Activated T-cell treated with anti-CD3 and anti-CD28 coated beads, Interleukin-2, amount 50 U/mL, for 4 hours (primary cell): ENCODE data around the gene NSUN3. TPM values are rescaled to one million over a fixed set of nuclear protein-coding genes. Genes with fewer than 3 reads are reported as not detected.
"Not testable (repeated sequence)": the region's sequence is repeated elsewhere in the genome, so short reads cannot be mapped to it uniquely, and the experiment has no call there.

Experiments used
- ATAC-seq, 2 donors: fragments of 200-7000 bp; cut with Tn5 transposase; one replicate each; pipeline ENCODE4 v1.10.0; 2021
- DNase-seq: peaks from one replicate; pipeline ENCODE4 v3.0.0-alpha.2; 2020
- H3K27me3 Mint-ChIP-seq: one replicate; pipeline ENCODE4 v1.8.0; 2021; ENCODE audit warnings: low read depth, mixed read lengths
- H3K36me3 Mint-ChIP-seq: one replicate; pipeline ENCODE4 v1.8.0; 2022; ENCODE audit warnings: mixed read lengths; ENCODE audit not compliant: insufficient read depth
- H3K4me1 Mint-ChIP-seq: one replicate; pipeline ENCODE4 v1.8.0; 2021; ENCODE audit warnings: low read depth, mixed read lengths
- H3K4me3 Mint-ChIP-seq: one replicate; pipeline ENCODE4 v1.8.0; 2021; ENCODE audit warnings: mild to moderate bottlenecking, moderate library complexity, mixed read lengths
- H3K9me3 Mint-ChIP-seq: one replicate; pipeline ENCODE4 v1.8.0; 2021; ENCODE audit warnings: mixed read lengths
- total RNA-seq, 3 donors: library from RNA; stranded (reverse); gene quantifications; one replicate each; pipeline ENCODE4 v1.2.1, GENCODE V29; 2021

NSUN3 gene
- total RNA-seq, 3 donors from 2014 or later = 14.0 to 19.3 (median 14.5) TPM

DNA sequence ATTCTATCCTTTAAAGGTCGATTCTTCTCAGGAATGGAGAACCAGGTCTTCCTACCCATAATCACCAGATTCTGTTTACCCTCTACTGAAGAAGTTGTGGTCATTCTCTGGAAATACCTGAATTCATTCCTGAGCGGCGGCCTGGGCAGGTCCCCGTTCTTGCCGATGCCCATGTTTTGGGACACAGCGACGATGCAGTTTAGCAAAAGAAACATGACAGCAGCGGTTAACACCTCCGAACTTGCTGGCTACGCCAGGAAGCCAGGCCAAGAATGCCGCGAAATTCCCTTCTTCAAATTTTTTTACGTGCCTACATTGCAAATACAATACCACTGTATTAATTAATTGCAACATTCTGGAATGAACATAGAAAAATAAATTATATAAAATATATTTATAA is 1.6 kb upstream of the NSUN3 start:
- Mint-ChIP-seq H3K36me3 (peaks cover 13% of the 10 kb centered on the region), H3K4me3 (no peak overlapping the region), H3K9me3 (no peaks in the 10 kb centered on the region), H3K27me3 (no peaks in the 10 kb centered on the region), H3K4me1 (peaks cover 34% of the 10 kb centered on the region)
- DNase-seq = no peak
- ATAC-seq = no peak

DNA sequence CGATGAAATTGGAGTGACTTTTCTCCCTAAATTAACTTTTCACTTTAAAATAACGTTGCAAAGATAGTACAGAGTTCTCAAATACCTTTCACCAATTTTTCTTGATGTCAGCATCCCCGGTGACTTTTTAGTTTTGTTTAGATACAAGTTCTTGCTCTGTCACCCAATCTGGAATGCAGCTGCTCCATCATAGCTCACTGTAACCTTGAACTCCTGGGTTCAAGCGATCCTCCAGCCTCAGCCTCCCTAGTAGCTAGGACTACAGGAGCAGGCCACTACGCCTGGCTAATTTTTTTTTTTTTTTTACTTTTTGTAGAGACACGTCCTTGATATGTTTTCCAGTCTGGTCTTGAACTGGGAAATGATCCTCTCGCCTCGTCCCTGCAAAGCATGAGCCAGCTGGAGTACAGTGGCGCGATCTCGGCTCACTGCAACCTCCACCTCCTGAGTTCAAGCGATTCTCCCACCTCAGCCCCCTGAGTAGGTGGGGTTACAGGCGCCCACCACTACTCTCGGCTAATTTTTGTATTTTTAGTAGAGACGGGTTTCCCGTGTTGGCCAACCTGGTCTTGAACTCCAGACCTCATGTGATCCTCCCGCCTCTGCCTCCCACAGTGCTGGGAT is 747 bp downstream of the NSUN3 start:
- H3K9me3 Mint-ChIP-seq = no peaks in the 10 kb centered on the region
- H3K36me3 Mint-ChIP-seq = peaks cover 32% of the 10 kb centered on the region
- peaks cover 50% of the 10 kb centered on the region for H3K4me1 Mint-ChIP-seq
- DNase-seq (no peak), ATAC-seq (no peak)
- H3K27me3 Mint-ChIP-seq = no peaks in the 10 kb centered on the region
- H3K4me3 Mint-ChIP-seq = peak overlapping the region; percentile 93

DNA sequence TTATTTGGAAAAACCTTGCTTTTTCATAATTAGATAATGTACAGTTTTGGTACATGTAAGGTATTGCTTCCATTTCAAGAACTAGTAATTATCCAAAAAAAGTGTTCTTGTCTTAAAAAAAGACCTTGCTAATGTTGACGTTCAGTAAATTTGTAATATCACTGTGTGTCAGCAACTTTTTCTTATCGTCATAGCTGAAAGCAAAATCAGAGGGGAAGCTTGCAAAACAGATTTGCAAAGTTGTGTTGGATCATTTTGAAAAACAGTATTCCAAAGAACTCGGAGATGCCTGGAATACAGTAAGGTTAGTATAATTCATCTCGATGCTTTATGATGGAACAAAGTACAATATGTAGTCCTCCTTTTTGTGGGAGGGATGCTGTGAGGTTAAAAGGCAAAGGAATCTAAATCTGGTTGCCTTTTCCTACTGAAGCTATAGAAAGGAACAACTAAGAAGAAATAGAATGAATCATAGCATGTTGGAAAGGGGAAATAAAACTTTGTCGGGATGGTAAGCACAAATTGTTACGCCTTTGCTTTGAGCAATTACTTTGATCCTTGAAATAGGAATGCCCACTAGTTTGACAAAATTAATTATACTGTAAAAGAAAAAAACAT is 1.5 kb downstream of the NSUN3 start:
- peaks cover 32% of the 10 kb centered on the region for H3K36me3 Mint-ChIP-seq
- H3K4me1 Mint-ChIP-seq = peaks cover 54% of the 10 kb centered on the region
- peak overlapping the region; percentile 93 for H3K4me3 Mint-ChIP-seq
- no peaks in the 10 kb centered on the region for H3K27me3 Mint-ChIP-seq
- ATAC-seq (no peak), DNase-seq (no peak)
- no peaks in the 10 kb centered on the region for H3K9me3 Mint-ChIP-seq

DNA sequence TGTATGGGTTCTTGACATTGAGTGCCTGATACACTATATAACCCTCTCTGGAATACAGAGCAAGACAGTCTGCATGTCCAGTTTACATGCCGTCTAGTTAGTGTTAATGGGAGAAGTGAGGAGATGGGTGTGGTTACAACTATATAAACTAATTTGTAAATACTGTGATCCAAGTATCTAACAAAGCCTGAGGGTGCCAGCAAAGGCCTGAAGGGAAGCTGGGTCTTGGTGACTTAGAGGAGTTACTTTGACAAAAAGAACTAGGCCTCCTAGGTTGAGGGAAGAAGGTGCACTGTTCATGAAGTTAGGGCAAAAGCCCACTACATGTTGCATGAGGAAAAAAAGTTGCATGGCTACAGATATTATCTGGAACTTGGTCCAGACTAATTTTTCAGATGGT is 2.3 kb downstream of the NSUN3 start:
- ATAC-seq = no peak
- H3K27me3 Mint-ChIP-seq = no peaks in the 10 kb centered on the region
- peak overlapping the region; percentile 33 for H3K4me3 Mint-ChIP-seq
- H3K4me1 Mint-ChIP-seq = peaks cover 57% of the 10 kb centered on the region
- peaks cover 32% of the 10 kb centered on the region for H3K36me3 Mint-ChIP-seq
- H3K9me3 Mint-ChIP-seq = no peaks in the 10 kb centered on the region
- no peak for DNase-seq

DNA sequence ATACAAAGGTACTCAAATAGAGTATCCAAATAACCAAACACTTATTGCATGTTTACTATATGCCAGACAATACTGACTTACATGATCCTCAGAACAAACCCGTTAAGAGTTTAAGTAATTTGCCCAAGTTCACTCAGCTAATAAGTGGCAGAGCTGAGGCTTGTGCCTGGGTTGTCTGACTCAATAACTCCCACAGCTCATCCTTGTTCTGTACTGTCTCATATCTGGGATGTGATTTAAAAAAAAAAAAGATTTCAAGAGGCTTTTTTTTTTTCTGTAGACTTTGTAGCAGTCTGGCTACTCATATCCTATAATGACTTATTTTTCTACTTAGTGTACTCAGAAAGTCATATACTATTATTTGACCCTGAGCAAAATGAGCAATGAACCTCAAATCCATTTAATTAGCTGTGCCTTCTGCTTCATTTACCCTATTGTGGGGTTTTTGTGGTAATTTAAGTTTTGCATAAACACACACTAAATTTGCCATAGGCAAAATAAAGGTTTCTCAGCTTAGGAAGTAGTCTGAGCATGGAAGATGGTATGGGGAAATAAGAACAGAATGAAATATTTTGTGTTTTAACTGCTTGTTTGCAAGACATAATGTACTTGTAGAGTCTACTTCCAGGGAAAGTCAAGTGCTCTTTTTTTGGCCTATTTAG is 3.1 kb downstream of the NSUN3 start:
- Mint-ChIP-seq H3K27me3 (no peaks in the 10 kb centered on the region), H3K9me3 (no peaks in the 10 kb centered on the region), H3K36me3 (peaks cover 32% of the 10 kb centered on the region), H3K4me3 (no peak overlapping the region), H3K4me1 (peaks cover 61% of the 10 kb centered on the region)
- DNase-seq (no peak), ATAC-seq (no peak)

DNA sequence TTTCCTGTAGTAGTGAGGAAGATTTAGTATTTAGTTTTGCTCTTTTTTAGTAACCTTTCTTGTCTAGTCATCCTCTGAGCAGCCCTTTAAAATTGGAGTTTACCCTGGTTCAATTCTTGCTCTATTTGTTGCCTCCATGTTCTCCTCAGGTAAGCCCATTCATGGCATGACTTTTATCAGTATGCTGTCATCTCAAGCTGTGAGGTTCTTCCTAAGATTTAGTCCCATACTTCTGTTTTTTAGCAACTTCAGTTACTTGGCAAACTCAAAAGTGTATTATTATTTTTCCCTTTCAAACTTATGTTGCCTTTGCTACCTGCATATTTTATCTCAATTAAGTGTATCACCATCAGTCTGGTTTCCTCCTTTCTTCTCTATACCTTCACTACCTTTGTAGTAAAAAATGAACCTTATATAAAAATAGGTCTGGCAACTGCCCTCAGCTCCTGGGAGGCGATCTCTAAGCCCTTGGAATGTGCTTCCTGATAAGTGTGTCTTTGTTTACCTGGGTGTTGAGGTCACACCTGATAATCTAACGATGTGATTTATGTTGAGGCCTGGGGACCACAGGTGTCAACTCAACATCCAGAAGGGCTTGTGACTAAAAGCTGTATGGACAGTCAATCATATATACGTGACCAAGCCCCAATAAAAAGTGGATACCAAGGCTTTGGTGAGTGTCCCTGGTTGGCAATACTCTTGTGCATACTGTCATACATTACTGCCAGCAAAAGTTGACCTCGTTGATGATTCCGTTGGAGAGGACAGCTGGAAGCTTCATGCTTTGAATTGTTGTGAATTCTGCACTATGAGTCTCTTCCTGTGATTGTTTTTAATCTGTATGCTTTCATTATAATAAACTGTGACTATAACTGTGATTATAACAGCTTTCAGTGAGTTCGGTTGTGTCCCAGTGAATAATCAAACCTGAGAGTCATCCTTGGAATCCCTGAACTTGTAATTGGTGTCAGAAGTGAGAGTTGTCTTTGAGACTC is 3.9 kb downstream of the NSUN3 start:
- H3K4me3 Mint-ChIP-seq = no peak overlapping the region
- H3K9me3 Mint-ChIP-seq = no peaks in the 10 kb centered on the region
- H3K36me3 Mint-ChIP-seq = peaks cover 38% of the 10 kb centered on the region
- no peak for DNase-seq
- no peaks in the 10 kb centered on the region for H3K27me3 Mint-ChIP-seq
- peaks cover 69% of the 10 kb centered on the region for H3K4me1 Mint-ChIP-seq
- no peak for ATAC-seq

DNA sequence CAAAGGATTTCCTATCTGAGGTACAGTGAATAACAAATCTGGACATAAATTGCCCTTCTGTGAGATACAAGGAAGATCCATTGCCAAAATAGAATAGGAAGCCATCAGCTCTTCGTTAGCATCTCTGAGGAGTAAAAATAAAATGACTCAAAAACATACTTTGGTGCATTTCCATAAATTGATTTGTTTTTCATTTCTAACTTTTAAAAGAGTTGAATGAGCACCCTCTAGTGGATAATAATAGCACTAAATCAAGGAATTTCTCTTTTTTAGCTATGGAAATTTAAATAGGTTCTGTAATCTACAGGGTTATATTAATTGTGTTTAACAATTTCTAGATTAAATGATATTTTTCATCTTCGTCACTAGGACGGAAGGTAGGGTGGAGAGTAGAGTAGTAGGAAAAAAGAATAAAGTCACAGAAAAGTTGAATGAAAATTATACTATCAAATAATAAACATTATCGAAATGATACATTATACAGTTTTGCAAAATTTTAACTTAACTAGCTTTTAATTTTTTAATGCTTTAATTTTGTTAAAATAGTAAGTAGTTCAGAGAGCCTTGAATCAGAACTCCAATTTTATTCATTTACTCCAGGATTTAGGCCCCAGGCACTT is 6.4 kb downstream of the NSUN3 start:
- DNase-seq (no peak), ATAC-seq (no peak)
- peaks cover 52% of the 10 kb centered on the region for H3K36me3 Mint-ChIP-seq

DNA sequence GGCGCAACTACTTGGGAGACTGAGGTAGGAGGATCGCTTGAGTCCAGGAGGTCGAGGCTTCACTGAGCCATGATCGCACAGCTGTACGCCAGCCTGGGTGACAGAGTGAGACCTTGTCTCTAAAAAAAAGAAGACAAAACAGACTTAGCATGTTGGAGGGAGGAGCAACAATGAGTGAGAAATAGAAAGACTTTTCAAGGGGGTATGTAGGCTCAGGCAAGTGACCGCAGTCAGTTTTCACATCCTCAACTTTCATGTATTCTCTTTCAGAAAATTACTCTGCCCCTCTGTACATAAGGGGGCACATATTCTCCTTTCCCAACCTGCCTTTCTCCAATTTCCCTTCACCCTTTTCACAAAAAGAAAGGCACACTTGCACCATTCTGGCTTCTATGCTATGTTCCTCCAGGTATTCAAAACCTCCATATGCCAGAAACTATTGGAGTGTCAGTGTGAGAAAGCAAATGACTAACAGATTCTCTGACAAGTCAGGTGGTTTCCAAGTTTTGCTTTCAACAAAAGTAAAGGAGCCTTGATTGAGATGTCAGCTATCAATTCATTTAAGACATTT is 7.6 kb downstream of the NSUN3 start:
- H3K9me3 Mint-ChIP-seq = no peaks in the 10 kb centered on the region
- no peak for DNase-seq
- H3K27me3 Mint-ChIP-seq = no peaks in the 10 kb centered on the region
- ATAC-seq = peak; percentile 57 to 58
- H3K4me3 Mint-ChIP-seq = no peak overlapping the region
- peaks cover 50% of the 10 kb centered on the region for H3K36me3 Mint-ChIP-seq
- peaks cover 68% of the 10 kb centered on the region for H3K4me1 Mint-ChIP-seq

More for the DNA sequence above, 6.4 kb downstream of the NSUN3 start:
- Mint-ChIP-seq H3K9me3 (no peaks in the 10 kb centered on the region), H3K4me1 (peaks cover 70% of the 10 kb centered on the region), H3K4me3 (no peak overlapping the region), H3K27me3 (no peaks in the 10 kb centered on the region)

DNA sequence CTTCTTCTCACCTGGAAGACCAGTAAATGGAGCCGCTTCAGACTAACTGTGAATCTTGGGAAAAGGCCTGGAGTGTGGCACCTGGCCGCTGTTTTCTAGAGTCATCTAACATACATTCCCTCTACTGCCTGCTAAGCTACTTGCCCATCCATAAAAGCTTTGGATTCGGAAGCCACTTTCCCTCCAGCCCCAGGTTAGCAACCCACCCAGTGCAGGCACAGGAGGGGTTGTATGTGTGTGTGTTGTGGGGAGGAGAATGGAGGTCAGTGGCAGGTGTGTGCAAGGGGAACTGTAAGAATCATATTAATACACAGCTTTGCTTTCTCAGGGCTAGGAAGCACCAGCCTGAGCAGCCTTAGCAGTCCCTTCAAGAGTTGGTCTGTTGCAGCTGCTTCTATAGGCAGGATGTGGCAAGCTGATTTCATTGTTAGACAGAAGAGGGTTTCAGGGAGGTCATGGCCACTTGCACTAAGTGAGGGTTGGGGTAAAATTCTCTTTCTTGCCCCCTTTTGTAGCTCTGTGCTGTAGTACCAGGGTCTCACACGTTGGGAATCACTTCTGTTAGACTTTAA is 8.9 kb downstream of the NSUN3 start:
- ATAC-seq (peak in 1 of 2 donors; percentile 34), DNase-seq (no peak)
- Mint-ChIP-seq H3K27me3 (no peaks in the 10 kb centered on the region), H3K9me3 (no peaks in the 10 kb centered on the region), H3K36me3 (peaks cover 51% of the 10 kb centered on the region), H3K4me1 (peaks cover 57% of the 10 kb centered on the region), H3K4me3 (no peak overlapping the region)

DNA sequence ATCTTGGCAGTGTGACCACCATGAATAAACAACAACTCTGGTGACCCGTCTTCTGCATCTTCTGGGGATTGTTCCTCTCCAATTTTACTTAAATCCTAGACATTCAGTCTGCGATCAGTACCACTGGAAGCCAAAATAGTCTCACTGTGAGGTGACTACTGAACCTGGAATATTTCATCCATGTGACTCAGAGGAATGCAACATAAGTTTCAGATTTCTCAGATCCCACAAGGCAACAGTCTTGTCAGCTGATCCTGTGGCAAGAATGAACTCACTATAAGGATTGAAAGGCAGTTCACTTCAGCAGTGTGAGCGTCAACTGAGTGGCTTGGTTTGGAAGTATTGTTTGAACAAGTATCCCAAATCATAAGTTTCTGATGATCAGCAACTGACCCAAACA is 13.2 kb downstream of the NSUN3 start:
- Mint-ChIP-seq H3K9me3 (no peaks in the 10 kb centered on the region), H3K36me3 (peaks cover 53% of the 10 kb centered on the region), H3K4me3 (no peak overlapping the region), H3K27me3 (no peaks in the 10 kb centered on the region), H3K4me1 (peaks cover 63% of the 10 kb centered on the region)
- DNase-seq (no peak), ATAC-seq (no peak)

DNA sequence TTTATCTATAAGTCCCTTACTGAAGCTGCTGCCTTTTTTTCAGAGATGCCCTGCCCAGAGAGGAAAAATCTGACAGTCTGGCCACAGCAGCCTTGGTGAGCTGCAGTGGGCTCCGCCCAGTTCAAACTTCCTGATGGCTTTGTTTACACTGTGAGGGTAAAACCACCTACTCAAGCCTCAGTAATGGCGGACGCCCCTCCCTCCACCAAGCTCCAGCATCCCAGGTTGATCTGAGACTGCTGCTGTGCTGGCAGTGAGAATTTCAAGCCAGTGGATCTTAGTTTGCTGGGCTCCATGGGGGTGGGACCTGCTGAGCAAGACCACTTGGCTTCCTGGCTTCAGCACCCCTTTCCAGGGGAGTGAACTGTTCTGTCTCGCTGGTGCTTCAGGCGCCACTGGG is 17.7 kb downstream of the NSUN3 start:
- peaks cover 46% of the 10 kb centered on the region for H3K4me1 Mint-ChIP-seq
- not testable (repeated sequence) for H3K4me3 Mint-ChIP-seq

DNA sequence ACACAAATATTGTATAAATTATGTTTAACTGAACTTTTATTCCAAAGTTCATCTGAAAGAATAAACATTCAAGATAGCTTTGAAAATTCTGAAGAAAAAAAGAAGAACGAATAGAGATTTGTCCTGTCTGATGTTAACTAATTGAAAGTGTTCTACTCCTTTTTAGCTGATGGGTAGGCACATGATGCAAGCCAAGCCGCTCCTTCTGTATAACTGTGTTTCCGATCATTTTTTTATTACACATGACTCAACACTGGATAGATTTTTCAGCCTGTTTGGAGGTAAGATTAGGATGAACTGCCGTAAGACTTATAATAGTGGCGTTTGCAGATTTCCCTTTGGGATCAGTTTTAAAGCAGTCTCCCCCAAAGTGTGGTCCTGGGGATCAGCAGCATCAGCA is 19.0 kb downstream of the NSUN3 start:
- Mint-ChIP-seq H3K9me3 (no peaks in the 10 kb centered on the region), H3K4me3 (no peak overlapping the region), H3K27me3 (no peaks in the 10 kb centered on the region), H3K4me1 (peaks cover 43% of the 10 kb centered on the region), H3K36me3 (peaks cover 31% of the 10 kb centered on the region)
- ATAC-seq (no peak), DNase-seq (no peak)

More for the DNA sequence above, 17.7 kb downstream of the NSUN3 start:
- DNase-seq, H3K27me3 Mint-ChIP-seq, H3K9me3 Mint-ChIP-seq, ATAC-seq: not testable (repeated sequence)
- H3K36me3 Mint-ChIP-seq = peaks cover 41% of the 10 kb centered on the region

DNA sequence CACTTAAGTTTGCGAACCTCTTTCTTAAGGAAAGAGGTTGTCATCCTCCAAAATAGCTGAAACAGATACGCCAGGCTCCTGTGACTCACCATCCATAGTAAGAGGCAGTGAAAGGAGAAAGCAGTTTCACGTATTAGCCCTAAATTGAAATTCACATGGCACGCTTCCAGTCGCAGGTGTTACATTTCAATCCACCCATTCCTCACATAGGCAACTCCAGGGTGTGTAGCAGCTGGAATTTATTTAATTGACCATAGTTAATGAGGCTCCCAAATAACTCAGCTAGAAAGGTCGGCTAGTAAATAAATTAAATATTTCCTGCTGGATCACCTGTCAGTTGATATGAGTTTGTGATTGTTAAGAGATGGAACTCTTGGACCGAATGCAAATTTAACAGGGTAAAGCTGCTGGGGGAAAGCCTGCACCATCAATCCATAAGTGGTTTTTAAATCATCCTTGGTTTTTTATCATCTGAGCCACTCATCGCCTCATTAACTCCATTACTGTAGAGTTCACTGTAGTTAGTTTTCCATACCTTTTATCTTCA is 19.6 kb downstream of the NSUN3 start:
- DNase-seq (no peak), ATAC-seq (no peak)
- Mint-ChIP-seq H3K4me1 (peaks cover 43% of the 10 kb centered on the region), H3K36me3 (peaks cover 26% of the 10 kb centered on the region), H3K9me3 (no peaks in the 10 kb centered on the region), H3K4me3 (no peak overlapping the region), H3K27me3 (no peaks in the 10 kb centered on the region)
